SK-N-SH (cell line): ENCODE measurements around the gene CHCHD1. TPM values are rescaled to one million over a fixed set of nuclear protein-coding genes. Genes with fewer than 3 reads are reported as not detected.

Source experiments
- CTCF ChIA-PET: fragments of 300-600, 350-600 bp; formaldehyde crosslinking; extraction: SDS; loops from one replicate; lab custom pipeline; 2021; lab: Yijun Ruan, JAX
- POLR2A ChIA-PET: fragments of 350-600 bp; sonication (Branson Sonifier 250); formaldehyde crosslinking; extraction: SDS; loops from one replicate; lab custom pipeline; 2020; ENCODE audit warnings: antibody characterized with exemption, inconsistent platforms; lab: Yijun Ruan, JAX
- DNase-seq: peaks from one replicate; pipeline ENCODE4 v3.0.0; 2012
- H2AFZ ChIP-seq: fragments of 200-600 bp; sonication (generic); 2 replicates; pipeline ENCODE4 v1.8.1; 2016; ENCODE audit warnings: antibody characterized with exemption, mild to moderate bottlenecking, low read depth
- H3F3A ChIP-seq: fragments of 200-600 bp; sonication (generic); replicated peaks from 2 replicates; pipeline ENCODE3; 2016; ENCODE audit warnings: antibody characterized with exemption, mild to moderate bottlenecking; ENCODE audit not compliant: insufficient read depth
- H3K27ac ChIP-seq, 2 experiments: fragments of 200-500 bp in 1 of 2; fragments of 200-600 bp in 1 of 2; sonication (Bioruptor generic) in 1 of 2; sonication (generic), shearing (Covaris generic) in 1 of 2; 2 replicates each; pipeline versions ENCODE4 v1.5.1 to v1.6.1; 2014 to 2016; ENCODE audit warnings: low read depth in 2 of 2, inconsistent platforms in 1 of 2, low read length in 1 of 2, mild to moderate bottlenecking in 1 of 2, mixed read lengths in 1 of 2
- H3K27me3 ChIP-seq: fragments of 200-600 bp; sonication (generic), shearing (Covaris generic); 2 replicates; pipeline ENCODE4 v1.6.1; 2016; ENCODE audit warnings: mixed run types; ENCODE audit not compliant: insufficient read depth
- H3K36me3 ChIP-seq, 2 experiments: fragments of 200-500 bp in 1 of 2; fragments of 200-600 bp in 1 of 2; sonication (Bioruptor generic) in 1 of 2; sonication (generic) in 1 of 2; replicated peaks in 1 of 2; 2 replicates each; pipeline versions ENCODE3 to v1.5.1; 2014 to 2016; ENCODE audit warnings: low read length in 1 of 2, mild to moderate bottlenecking in 1 of 2; ENCODE audit not compliant: insufficient read depth in 2 of 2, control insufficient read depth in 1 of 2
- H3K4me1 ChIP-seq, 2 experiments: fragments of 200-500 bp in 1 of 2; fragments of 200-600 bp in 1 of 2; sonication (Bioruptor generic) in 1 of 2; sonication (generic), shearing (Covaris generic) in 1 of 2; 2 replicates each; pipeline versions ENCODE4 v1.5.1 to v1.6.1; 2014 to 2016; ENCODE audit warnings: low read depth in 1 of 2, low read length in 1 of 2, mixed run types in 1 of 2; ENCODE audit not compliant: insufficient read depth in 2 of 2, control insufficient read depth in 1 of 2
- H3K4me2 ChIP-seq: fragments of 200-600 bp; sonication (generic), shearing (Covaris generic); 2 replicates; pipeline ENCODE4 v1.6.1; 2017; ENCODE audit warnings: mixed run types
- H3K4me3 ChIP-seq, 2 experiments: fragments of 200-500 bp in 1 of 2; fragments of 200-600 bp in 1 of 2; sonication (Bioruptor generic) in 1 of 2; sonication (generic), shearing (Covaris generic) in 1 of 2; 2 replicates each; pipeline versions ENCODE4 v1.5.1 to v1.8.1; 2014 to 2016; ENCODE audit warnings: low read depth in 2 of 2, inconsistent platforms in 1 of 2, low read length in 1 of 2, mild to moderate bottlenecking in 1 of 2, mixed read lengths in 1 of 2, moderate library complexity in 1 of 2
- H3K79me2 ChIP-seq: fragments of 200-600 bp; sonication (generic); 2 replicates; pipeline ENCODE4 v1.8.1; 2017; ENCODE audit warnings: mild to moderate bottlenecking; ENCODE audit not compliant: insufficient read depth
- H3K9ac ChIP-seq: fragments of 200-600 bp; sonication (generic); 2 replicates; pipeline ENCODE4 v1.6.1; 2017; ENCODE audit warnings: mixed run types
- H3K9me2 ChIP-seq: fragments of 200-600 bp; sonication (generic); 2 replicates; pipeline ENCODE4 v1.6.1; 2017; ENCODE audit warnings: mixed run types
- H3K9me3 ChIP-seq: fragments of 200-600 bp; sonication (generic); 2 replicates; pipeline ENCODE4 v1.6.1; 2017; ENCODE audit warnings: mixed run types, mild to moderate bottlenecking, moderate library complexity
- H4K20me1 ChIP-seq: fragments of 200-600 bp; sonication (generic); 2 replicates; pipeline ENCODE4 v1.6.1; 2017; ENCODE audit warnings: mild to moderate bottlenecking, mixed run types; ENCODE audit not compliant: insufficient read depth
- CTCF ChIP-seq: fragments of 200-600 bp; sonication (generic); IDR thresholded peaks from 2 replicates; pipeline ENCODE4 v1.6.1; 2017; ENCODE audit warnings: antibody characterized with exemption, mild to moderate bottlenecking, moderate library complexity
- GABPA ChIP-seq: IDR thresholded peaks from 2 replicates; pipeline ENCODE4 v1.4.0; 2012; ENCODE audit warnings: low read depth, mild to moderate bottlenecking
- SIN3A ChIP-seq: IDR thresholded peaks from 2 replicates; pipeline ENCODE4 v1.6.1; 2012; ENCODE audit warnings: low read depth, mild to moderate bottlenecking, low read length, moderate library complexity, borderline replicate concordance
- USF1 ChIP-seq: IDR thresholded peaks from 2 replicates; pipeline ENCODE4 v1.4.0; 2012; ENCODE audit warnings: low read depth, borderline replicate concordance
- YY1 ChIP-seq: IDR thresholded peaks from 2 replicates; pipeline ENCODE4 v1.4.0; 2012; ENCODE audit warnings: low read depth, mild to moderate bottlenecking
- WGBS: methylation state at CpG from one replicate; pipeline ENCODE4 v1.1.6; 2017; ENCODE audit warnings: low lambda C conversion rate; 5-methylcytosine and 5-hydroxymethylcytosine counted together
- polyA plus RNA-seq, 3 experiments: library from polyadenylated mRNA; depleted of rRNA; stranded (reverse); fragments of >200 nt; gene quantifications; 2 replicates each; pipeline ENCODE4 v1.2.3, GENCODE V29; 2012

The CHCHD1 gene
- polyA plus RNA-seq, 1 of the 3 experiments (the other 2 are of a cell fraction): 60.9 TPM

- CTCF ChIA-PET: interaction anchor here (0.6 to 1.6 kb wide), 2 partner anchors 8 to 40 kb away, joined by 4 read pairs; no protein-coding TSS in a partner anchor
- WGBS: 97% methylated on average over 13 of the region's 13 CpGs
- H3K9me3 ChIP-seq: no peaks in the 10 kb centered on the region
- no peaks in the 10 kb centered on the region for H4K20me1 ChIP-seq
- no peak overlapping the region for H3K4me3 ChIP-seq
- peaks cover 8 to 34% of the 10 kb centered on the region in 2 experiments for H3K36me3 ChIP-seq
- H3F3A ChIP-seq: peaks cover 34% of the 10 kb centered on the region
- H3K4me1 ChIP-seq: peaks cover 4 to 5% of the 10 kb centered on the region in 2 experiments; a peak in 3 of 4 replicates
- no peak overlapping the region for H3K27ac ChIP-seq
- no peak for DNase-seq
- H3K27me3 ChIP-seq: no peaks in the 10 kb centered on the region
- no peak for TF ChIP-seq YY1
- no peak for TF ChIP-seq USF1
- no peak for TF ChIP-seq GABPA
- TF ChIP-seq, all 33 proteins: peak for 0
- Histone ChIP-seq H3K9me2 (no peaks in the 10 kb centered on the region), H2AFZ (no peak overlapping the region), H3K9ac (no peak overlapping the region), H3K79me2 (peaks cover 18% of the 10 kb centered on the region; the same call in 1 of the 2 replicates), H3K4me2 (no peak overlapping the region)
- POLR2A ChIA-PET: interaction anchor here (1.2 kb wide), 1 partner anchor 42 kb away, joined by 3 read pairs; a partner anchor contains a TSS
These were observed 32.5 kb downstream of the CHCHD1 start for GRCh38 chr10:73814276-73814895.

GRCh38 chr10:73814896-73815718 is 33.3 kb downstream of the CHCHD1 start:
- peaks cover 4 to 5% of the 10 kb centered on the region in 2 experiments; a peak in 2 of 4 replicates for H3K4me1 ChIP-seq
- no peak overlapping the region for H3K4me3 ChIP-seq
- no peak overlapping the region; the same call in 1 of the 2 replicates for H3K9ac ChIP-seq
- TF ChIP-seq SIN3A (no peak), CTCF (peak; percentile 52)
- TF ChIP-seq, all 33 proteins: peak for 1
- peaks cover 34% of the 10 kb centered on the region for H3F3A ChIP-seq
- no peak overlapping the region for H3K4me2 ChIP-seq
- H3K27ac ChIP-seq: peak overlapping the region; percentile 69 to 73; a peak in 3 of 4 replicates
- DNase-seq: peak; percentile 70
- H4K20me1 ChIP-seq: no peaks in the 10 kb centered on the region
- H3K36me3 ChIP-seq: peaks cover 5 to 37% of the 10 kb centered on the region in 2 experiments
- 83% methylated on average over 22 of the region's 22 CpGs for WGBS
- ChIA-PET POLR2A (no interaction called here), CTCF (interaction anchor here (0.6 to 2.0 kb wide), 7 partner anchors 8 to 125 kb away, joined by 3 to 6 read pairs (median 4); no protein-coding TSS in a partner anchor)
- H3K79me2 ChIP-seq: peaks cover 11% of the 10 kb centered on the region; the same call in 1 of the 2 replicates
- H3K9me3 ChIP-seq: no peaks in the 10 kb centered on the region
- no peak overlapping the region for H2AFZ ChIP-seq
- H3K9me2 ChIP-seq: no peaks in the 10 kb centered on the region
- H3K27me3 ChIP-seq: no peaks in the 10 kb centered on the region
